B cell (primary cell): ENCODE results near the gene CEP112. TPM values are rescaled to one million over a fixed set of nuclear protein-coding genes. Genes with fewer than 3 reads are reported as not detected.

Source experiments
- ATAC-seq: fragments of 200-7000 bp; cut with Tn5 transposase; one replicate; pipeline ENCODE4 v1.10.0; 2021; ENCODE audit warnings: low read depth, mild to moderate bottlenecking, moderate number of reproducible peaks, moderate library complexity
- CTCF ChIA-PET: fragments of 350-600 bp; sonication (Branson Sonifier 250); formaldehyde crosslinking; loops from one replicate; lab custom pipeline; 2021; ENCODE audit warnings: antibody characterized with exemption, inconsistent platforms; lab: Charles Lee
- POLR2A ChIA-PET: fragments of 350-600 bp; sonication (Branson Sonifier 250); formaldehyde crosslinking; loops from one replicate; lab custom pipeline; 2021; ENCODE audit warnings: antibody characterized with exemption; lab: Charles Lee
- DNase-seq: peaks from one replicate; pipeline ENCODE4 v3.0.0; 2013
- H2AFZ ChIP-seq: 2 replicates; pipeline ENCODE4 v1.6.1; 2012; ENCODE audit warnings: mild to moderate bottlenecking, low read depth, low read length; ENCODE audit not compliant: insufficient read depth, poor library complexity, severe bottlenecking
- H3K27ac ChIP-seq, 2 donors: 1 replicate in 1 of 2; 2 replicates in 1 of 2; pipeline ENCODE4 v1.5.1; 2012 to 2013; ENCODE audit warnings: low read length in 2 of 2, mild to moderate bottlenecking in 2 of 2, moderate library complexity in 1 of 2
- H3K27me3 ChIP-seq, 4 experiments: fragments of 200-600 bp in 1 of 4; sonication (generic) in 1 of 4; replicated peaks in 1 of 4; 1 replicate in 2 of 4; 2 replicates in 2 of 4; pipeline versions ENCODE4 v1.6.1 to v1.7.0; 2013 to 2016; ENCODE audit warnings: low read length in 3 of 4, mild to moderate bottlenecking in 2 of 4, mixed read lengths in 1 of 4, moderate library complexity in 1 of 4; ENCODE audit not compliant: insufficient read depth in 4 of 4, control insufficient read depth in 3 of 4; ENCODE audit errors: control extremely low read depth in 1 of 4
- H3K36me3 ChIP-seq, 2 experiments: replicated peaks in 1 of 2; 1 replicate in 1 of 2; 2 replicates in 1 of 2; pipeline versions ENCODE4 v1.6.1 to v1.7.1; 2013; ENCODE audit warnings: low read length in 1 of 2; ENCODE audit not compliant: insufficient read depth in 2 of 2, control insufficient read depth in 1 of 2; ENCODE audit errors: control extremely low read depth in 1 of 2, extremely low read depth in 1 of 2
- H3K4me1 ChIP-seq, 2 donors: fragments of 200-600 bp in 1 of 2; sonication (generic) in 1 of 2; 1 replicate in 1 of 2; 2 replicates in 1 of 2; pipeline versions ENCODE4 v1.5.1 to v1.6.1; 2013 to 2017; ENCODE audit warnings: low read length in 2 of 2; ENCODE audit not compliant: control insufficient read depth in 2 of 2, insufficient read depth in 2 of 2
- H3K4me2 ChIP-seq: replicated peaks from 2 replicates; pipeline ENCODE3; 2012; ENCODE audit warnings: mild to moderate bottlenecking, low read depth, low read length; ENCODE audit not compliant: poor library complexity, severe bottlenecking
- H3K4me3 ChIP-seq, 5 experiments: fragments of 200-600 bp in 1 of 5; sonication (generic) in 1 of 5; 1 replicate in 3 of 5; 2 replicates in 2 of 5; pipeline versions ENCODE4 v1.5.1 to v1.7.0; 2011 to 2016; ENCODE audit warnings: low read length in 4 of 5, mild to moderate bottlenecking in 4 of 5, low read depth in 2 of 5, control low read depth in 1 of 5, moderate library complexity in 1 of 5; ENCODE audit not compliant: insufficient read depth in 1 of 5; ENCODE audit errors: control extremely low read depth in 1 of 5, extremely low read depth in 1 of 5
- H3K79me2 ChIP-seq: fragments of 200-600 bp; sonication (generic); one replicate; pipeline ENCODE4 v1.6.0; 2016; ENCODE audit warnings: low read length; ENCODE audit not compliant: control insufficient read depth, insufficient read depth
- H3K9ac ChIP-seq: fragments of 200-600 bp; sonication (generic); 2 replicates; pipeline ENCODE4 v1.6.1; 2017; ENCODE audit warnings: mild to moderate bottlenecking, low read length, moderate library complexity
- H3K9me3 ChIP-seq, 3 donors: one replicate each; pipeline versions ENCODE4 v1.6.1 to v1.7.1; 2013; ENCODE audit warnings: low read length in 2 of 3; ENCODE audit not compliant: control insufficient read depth in 2 of 3, insufficient read depth in 1 of 3; ENCODE audit errors: control extremely low read depth in 1 of 3
- H4K20me1 ChIP-seq: 2 replicates; pipeline ENCODE4 v1.6.0; 2012; ENCODE audit warnings: mild to moderate bottlenecking, low read length; ENCODE audit not compliant: insufficient read depth, control insufficient read depth, poor library complexity, severe bottlenecking
- H3K27ac Mint-ChIP-seq: one replicate; pipeline ENCODE4 v1.8.0; 2021; ENCODE audit warnings: mixed read lengths
- H3K27me3 Mint-ChIP-seq: one replicate; pipeline ENCODE4 v1.8.0; 2021; ENCODE audit warnings: mixed read lengths
- H3K4me1 Mint-ChIP-seq: one replicate; pipeline ENCODE4 v1.8.0; 2021; ENCODE audit warnings: mixed read lengths
- H3K4me3 Mint-ChIP-seq: one replicate; pipeline ENCODE4 v1.8.0; 2021; ENCODE audit warnings: mixed read lengths
- H3K9me3 Mint-ChIP-seq: one replicate; pipeline ENCODE4 v1.8.0; 2022; ENCODE audit warnings: mixed read lengths; ENCODE audit not compliant: insufficient read depth
- CTCF ChIP-seq: fragments of 200-600 bp; IDR thresholded peaks from one replicate; pipeline ENCODE4 v1.8.0; 2022; ENCODE audit warnings: antibody characterized with exemption, mild to moderate bottlenecking
- EZH2 ChIP-seq: IDR thresholded peaks from 2 replicates; pipeline ENCODE4 v1.6.1; 2012; ENCODE audit warnings: borderline replicate concordance, low read depth, mild to moderate bottlenecking, moderate library complexity, low read length; ENCODE audit not compliant: insufficient read depth, poor library complexity, severe bottlenecking
- WGBS: methylation state at CpG from one replicate; pipeline ENCODE4 v1.1.5; 2013; ENCODE audit warnings: missing lambda C conversion rate; ENCODE audit not compliant: insufficient coverage; 5-methylcytosine and 5-hydroxymethylcytosine counted together
- intact Hi-C: fragments of 100-400 bp; cut with micrococcal nuclease; formaldehyde crosslinking; loops from one replicate; pipeline ENCODE4 v1.10.0; 2022
- polyA plus RNA-seq: library from polyadenylated mRNA; depleted of rRNA; stranded (reverse); fragments of >200 nt; gene quantifications from 2 replicates; pipeline ENCODE4 v1.2.3, GENCODE V29; 2012
- total RNA-seq, 2 donors: library from RNA; stranded (reverse); fragments of 120-200 nt in 1 of 2; gene quantifications; 1 replicate in 1 of 2; 2 replicates in 1 of 2; pipeline versions ENCODE4 v1.2.3 to v1.2.4, GENCODE V29; 2013 to 2022

Gene CEP112
- total and polyA plus RNA-seq, 2 donors (not counting 1 experiment from before 2014, with no cell fraction given) = 0.57 to 4.6 TPM

GRCh38 chr17:66054242-66054641 lies 137.7 kb downstream of the CEP112 start:
- DNase-seq = no peak
- Histone ChIP-seq H3K27me3 (no peaks in the 10 kb centered on the region), H4K20me1 (no peaks in the 10 kb centered on the region), H3K9me3 (no peaks in the 10 kb centered on the region), H2AFZ (no peak overlapping the region), H3K4me2 (no peak overlapping the region), H3K4me3 (no peak overlapping the region), H3K9ac (no peak overlapping the region), H3K79me2 (no peaks in the 10 kb centered on the region), H3K4me1 (no peaks in the 10 kb centered on the region), H3K27ac (no peak overlapping the region), H3K36me3 (no peaks in the 10 kb centered on the region)
- TF ChIP-seq EZH2 (no peak), CTCF (no peak)
- intact Hi-C loops = no loop called here
- no peak overlapping the region for H3K27ac Mint-ChIP-seq
- POLR2A ChIA-PET = no interaction called here
- no CpG with 5 or more reads among the region's 1 CpG for WGBS
- peaks cover 2% of the 10 kb centered on the region for H3K9me3 Mint-ChIP-seq
- H3K4me1 Mint-ChIP-seq = no peaks in the 10 kb centered on the region
- H3K27me3 Mint-ChIP-seq = no peaks in the 10 kb centered on the region
- no peak for ATAC-seq
- no peak overlapping the region for H3K4me3 Mint-ChIP-seq
- CTCF ChIA-PET = no interaction called here

GRCh38 chr17:66044083-66044482 lies 147.8 kb downstream of the CEP112 start:
- ChIA-PET CTCF (no interaction called here), POLR2A (no interaction called here)
- ATAC-seq (no peak), DNase-seq (no peak)
- TF ChIP-seq EZH2 (no peak), CTCF (no peak)
- H3K27ac ChIP-seq = no peak overlapping the region
- no peaks in the 10 kb centered on the region for H3K4me1 ChIP-seq
- Mint-ChIP-seq H3K27me3 (no peaks in the 10 kb centered on the region), H3K4me3 (no peak overlapping the region), H3K9me3 (no peaks in the 10 kb centered on the region), H3K27ac (no peak overlapping the region), H3K4me1 (no peaks in the 10 kb centered on the region)
- H3K36me3 ChIP-seq = no peaks in the 10 kb centered on the region
- no peak overlapping the region for H3K4me2 ChIP-seq
- no peaks in the 10 kb centered on the region for H4K20me1 ChIP-seq
- no peak overlapping the region for H2AFZ ChIP-seq
- H3K9ac ChIP-seq = no peak overlapping the region
- no peaks in the 10 kb centered on the region for H3K27me3 ChIP-seq
- H3K79me2 ChIP-seq = no peaks in the 10 kb centered on the region
- no peak overlapping the region for H3K4me3 ChIP-seq
- intact Hi-C loops = no loop called here
- WGBS = no CpG with 5 or more reads among the region's 2 CpGs
- H3K9me3 ChIP-seq = no peaks in the 10 kb centered on the region
